Endothelial cell of hepatic sinusoid (primary cell): ENCODE results near the gene PLEKHD1.

ENCODE experiments used
- in situ Hi-C: cut with HindIII; loops from 2 replicates; pipeline ENCODE4 v1.10.0; 2017; ENCODE audit warnings: low sequenced_read_pairs

Gene PLEKHD1

DNA sequence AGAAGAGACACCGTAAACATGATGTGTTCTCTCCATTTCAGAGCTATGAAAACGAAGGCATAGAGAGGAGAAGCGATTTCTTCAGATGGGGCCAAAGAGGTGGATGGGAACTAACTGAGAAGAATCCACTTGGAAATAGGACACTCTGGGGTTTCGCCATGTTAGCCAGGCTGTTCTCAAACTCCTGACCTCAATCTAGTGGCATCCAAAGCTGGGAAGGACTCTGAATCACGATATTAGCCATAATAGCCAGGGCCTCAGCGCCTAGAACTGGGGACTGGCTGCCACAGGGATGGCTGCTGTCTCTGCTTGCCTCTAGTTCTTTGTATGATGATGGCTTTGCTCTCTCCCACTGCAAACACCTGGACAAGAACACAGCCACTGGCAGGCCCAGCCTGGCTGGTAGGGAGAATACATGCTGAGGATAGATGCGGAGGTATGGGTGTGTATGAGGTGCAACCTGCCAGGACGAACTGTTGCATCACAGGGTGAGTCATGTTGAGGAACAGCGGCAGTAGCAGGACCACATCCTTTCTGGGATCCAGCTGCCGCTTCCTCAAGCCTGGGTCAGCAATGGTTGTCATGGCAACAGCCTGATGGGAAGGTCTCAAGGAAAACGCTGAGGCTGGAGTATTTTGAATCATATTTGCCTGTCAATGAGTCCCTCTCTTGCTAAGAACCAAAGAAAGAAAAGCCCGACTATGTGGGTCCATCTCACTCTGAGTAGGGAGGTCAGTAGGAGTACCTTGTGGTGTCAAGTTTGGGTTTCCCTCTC lies 59.0 kb downstream of the PLEKHD1 start:
- in situ Hi-C loops: loop anchor here (5.0 kb wide), 1 partner anchor 39 kb away; no protein-coding TSS in a partner anchor

DNA sequence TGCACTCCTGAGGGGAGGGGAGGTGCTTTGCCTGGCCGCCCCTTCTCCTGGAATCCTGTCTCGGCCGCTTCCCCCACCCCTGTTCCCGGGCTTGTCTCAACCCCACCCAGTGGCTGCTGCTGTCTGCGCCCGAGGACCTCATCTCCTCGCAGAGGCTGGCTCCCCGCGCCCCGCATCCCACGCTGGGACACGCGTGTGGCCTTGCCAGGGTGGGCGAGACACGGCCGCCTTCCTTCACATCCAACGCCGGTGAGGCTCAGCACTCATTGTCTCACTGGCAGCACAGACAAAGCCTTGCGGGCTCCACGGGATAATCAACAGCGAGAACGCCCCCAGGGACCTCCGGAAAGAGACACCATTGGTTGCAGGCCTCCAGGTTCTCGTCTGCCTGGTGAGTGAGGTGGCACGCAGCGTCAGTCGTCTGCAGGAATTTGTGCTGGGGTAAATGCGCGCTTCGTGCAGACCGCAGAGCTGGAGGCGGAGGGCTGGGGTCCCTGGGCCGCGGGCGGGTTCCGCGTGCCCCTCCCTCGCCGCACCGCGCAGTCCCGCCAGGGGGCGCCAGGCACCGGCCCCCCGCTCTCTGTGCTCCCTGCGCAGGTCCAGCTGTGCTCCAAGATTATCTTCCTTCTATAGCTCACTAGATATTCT lies 63.3 kb downstream of the PLEKHD1 start:
- in situ Hi-C loops: no loop called here

DNA sequence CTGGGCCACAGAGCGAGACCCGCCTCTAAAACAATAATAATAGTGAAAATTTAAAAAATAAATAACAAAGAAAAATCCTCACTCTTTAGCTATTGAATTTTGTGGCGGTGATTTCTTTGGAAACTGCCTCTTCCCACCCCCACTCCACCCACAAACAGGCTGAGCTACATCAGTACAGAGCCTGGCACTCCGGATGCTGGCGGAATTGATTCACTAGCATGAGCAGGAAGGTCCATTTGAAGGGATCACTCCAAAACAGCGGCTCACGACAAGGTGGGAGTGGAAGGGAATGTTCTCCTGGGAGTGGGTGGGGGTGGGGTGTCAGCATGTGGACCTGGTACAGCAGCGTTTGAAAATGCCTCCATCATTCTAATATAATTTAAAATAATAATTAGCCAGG lies 64.0 kb downstream of the PLEKHD1 start:
- in situ Hi-C loops: no loop called here

DNA sequence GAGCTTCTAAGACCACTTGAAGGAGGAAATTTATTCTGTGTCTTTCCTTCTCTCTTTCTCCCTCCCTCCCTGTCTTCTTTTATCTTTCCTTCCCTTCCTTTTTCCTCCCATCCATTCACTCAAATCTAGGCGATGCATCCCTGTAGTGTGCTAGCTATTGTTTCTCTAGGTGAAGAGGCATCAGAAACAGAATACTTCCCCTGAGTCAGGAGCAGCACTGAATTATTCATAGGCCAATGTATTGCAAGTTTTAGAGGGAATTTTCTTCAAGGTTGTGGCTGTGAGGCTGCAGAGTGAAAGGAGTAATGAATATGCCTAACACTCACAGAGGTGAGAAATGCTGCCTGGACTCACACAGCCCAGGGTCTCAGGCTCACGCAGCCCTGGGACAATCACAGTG lies 67.0 kb downstream of the PLEKHD1 start:
- in situ Hi-C loops: no loop called here

DNA sequence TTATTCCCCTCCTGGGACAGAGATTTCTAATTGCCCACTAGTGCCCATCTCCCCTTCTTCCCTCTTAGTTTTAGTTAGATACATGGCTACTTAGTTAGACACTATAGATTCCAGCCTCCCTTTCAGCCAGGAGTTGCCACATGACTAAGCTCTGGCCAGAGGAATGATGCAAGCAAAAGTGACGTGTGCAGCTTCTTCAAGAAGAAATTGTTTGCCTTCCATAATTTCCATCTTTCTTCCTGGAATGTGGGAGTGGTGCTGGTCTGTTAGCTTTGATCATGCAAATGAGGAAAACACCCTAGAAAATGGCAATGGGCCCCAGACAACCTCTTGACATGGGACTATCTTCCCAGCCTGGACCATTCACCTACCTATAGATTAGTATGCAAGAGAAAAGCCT lies 68.7 kb downstream of the PLEKHD1 start:
- in situ Hi-C loops: no loop called here

DNA sequence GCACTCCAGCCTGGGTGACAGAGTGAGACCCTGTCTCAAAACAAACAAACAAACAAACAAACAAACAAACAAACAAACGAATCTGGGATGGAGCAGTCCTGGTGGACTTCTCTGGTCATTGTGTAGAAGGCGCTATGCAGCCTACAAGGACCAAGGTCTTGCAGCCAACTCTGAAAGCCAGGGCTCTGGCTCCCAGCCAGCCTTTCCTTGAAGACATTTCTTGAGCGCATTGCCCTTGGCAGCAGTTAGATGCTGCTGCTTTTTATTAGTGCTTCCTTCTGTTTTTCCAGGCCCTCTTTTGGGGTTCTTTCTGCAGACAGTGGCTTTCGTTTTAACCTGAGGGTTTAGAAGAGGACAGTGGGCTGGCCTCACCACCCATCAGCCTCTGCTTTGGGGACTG lies 70.0 kb downstream of the PLEKHD1 start:
- in situ Hi-C loops: no loop called here

DNA sequence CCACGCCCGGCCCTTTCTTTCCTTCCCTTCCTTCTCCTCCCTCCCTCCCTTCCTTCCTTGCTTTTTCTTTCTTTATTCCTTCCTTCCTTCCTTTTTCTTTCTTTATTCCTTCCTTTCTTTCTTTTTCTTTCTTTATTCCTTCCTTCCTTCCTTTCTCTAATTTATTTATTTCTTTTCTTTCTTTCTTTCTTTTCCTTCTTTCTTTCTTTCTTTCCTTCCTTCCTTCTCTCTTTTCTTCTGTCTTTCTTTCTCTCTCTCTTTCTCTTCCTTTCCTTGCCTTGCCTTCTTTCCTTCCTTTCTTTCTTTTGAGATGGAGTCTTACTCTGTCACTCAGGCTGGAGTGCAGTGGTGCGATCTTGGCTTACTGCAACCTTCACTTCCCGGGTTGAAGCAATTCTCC lies 74.2 kb downstream of the PLEKHD1 start:
- in situ Hi-C loops: no loop called here

DNA sequence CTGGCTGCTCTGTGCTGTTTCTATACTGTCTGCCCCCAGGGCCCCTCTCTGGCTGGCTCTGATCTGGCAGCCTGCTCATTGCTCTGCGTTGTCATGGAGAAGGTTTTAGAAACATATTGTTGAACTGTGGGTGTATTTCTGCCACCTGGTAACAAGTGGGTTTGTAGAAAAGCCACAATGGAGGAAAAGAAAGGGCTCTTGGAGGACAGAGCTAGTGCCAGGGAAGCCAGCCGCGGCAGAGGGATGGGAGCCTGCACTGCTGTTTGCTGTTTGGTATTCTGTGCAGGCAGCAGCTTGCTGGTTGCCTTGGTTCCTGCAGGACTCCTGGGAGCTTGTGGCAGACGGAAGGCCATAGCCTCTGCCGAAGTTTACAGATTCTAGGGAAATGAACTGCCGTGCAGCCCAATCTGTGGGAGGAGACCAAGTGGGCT lies 75.1 kb downstream of the PLEKHD1 start:
- in situ Hi-C loops: no loop called here

DNA sequence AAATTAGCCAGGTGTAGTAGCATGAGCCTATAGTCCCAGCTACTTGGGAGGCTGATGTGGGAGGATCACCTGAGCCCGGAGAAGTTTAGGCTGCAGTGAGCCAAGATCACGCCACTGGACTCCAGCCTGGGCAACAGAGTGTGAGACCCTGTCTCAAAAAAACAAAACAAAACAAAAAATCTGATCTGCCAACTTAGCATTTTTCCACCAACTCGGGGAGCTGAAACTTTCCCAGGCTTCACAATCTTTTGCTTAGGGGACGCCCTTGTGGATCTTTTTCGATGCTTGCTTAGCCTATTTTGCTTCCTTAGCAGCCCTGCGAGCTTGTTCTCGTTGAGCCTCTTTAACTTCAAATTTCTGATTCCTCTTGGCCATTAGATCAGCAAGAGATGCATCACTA lies 76.3 kb downstream of the PLEKHD1 start:
- in situ Hi-C loops: no loop called here

DNA sequence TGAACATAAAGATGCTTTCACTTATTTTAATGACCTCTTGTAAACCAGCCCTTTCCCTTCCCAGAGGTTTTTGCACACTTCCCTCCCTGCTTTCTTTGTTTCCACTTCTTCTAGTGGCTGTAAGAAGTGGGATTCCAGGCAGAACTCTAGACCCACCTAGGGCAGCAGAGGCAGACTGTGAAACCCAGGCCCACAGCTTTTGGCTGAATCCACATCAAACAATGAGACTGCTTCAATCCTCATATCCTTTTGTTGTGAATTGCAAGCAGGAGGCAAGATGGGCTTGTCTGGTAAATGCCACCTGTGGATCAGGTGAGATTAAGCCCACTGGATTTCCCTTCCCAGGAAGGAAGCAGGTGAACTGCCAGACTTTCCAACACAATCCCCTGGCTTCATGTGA lies 77.4 kb downstream of the PLEKHD1 start:
- in situ Hi-C loops: no loop called here

DNA sequence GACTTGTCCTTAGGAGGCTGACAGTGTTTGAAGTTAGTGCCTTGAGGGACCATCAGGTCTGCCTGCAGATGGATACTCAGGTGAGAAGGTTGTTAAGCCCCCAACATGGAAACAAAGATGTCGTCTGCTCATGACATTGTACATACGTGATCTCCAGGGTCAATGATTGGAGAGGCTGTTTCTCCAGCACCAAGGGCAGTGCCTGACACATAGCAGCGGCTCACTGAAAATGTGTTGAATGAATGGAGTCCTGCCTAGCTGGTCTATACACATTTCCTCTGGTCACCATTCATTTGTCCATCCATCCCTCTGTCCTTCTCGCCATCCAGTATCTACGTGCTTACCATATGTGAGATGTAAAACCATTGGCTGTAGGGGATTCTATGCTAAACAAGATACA lies 83.0 kb downstream of the PLEKHD1 start:
- in situ Hi-C loops: no loop called here

DNA sequence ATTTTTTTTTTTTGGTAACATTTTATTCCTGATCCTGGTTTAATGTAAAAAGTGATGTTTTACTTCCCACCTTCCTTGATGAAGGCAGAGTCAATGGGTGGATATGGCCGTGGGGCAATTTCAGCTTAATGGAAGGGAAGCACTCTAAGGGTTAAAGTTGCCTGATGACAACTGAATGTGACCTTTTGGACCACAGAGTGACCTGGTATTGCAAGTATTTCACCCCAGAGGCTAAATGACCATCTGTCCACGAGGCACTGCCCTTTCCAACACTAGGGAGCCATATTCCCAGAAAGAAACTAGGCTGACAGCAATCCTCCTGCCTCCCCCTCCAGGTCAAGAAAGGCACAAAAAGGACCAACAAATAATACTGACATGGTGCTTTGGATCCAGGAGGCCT lies 85.3 kb downstream of the PLEKHD1 start:
- in situ Hi-C loops: loop anchor here (5.0 kb wide), 1 partner anchor 77 kb away; no protein-coding TSS in a partner anchor

DNA sequence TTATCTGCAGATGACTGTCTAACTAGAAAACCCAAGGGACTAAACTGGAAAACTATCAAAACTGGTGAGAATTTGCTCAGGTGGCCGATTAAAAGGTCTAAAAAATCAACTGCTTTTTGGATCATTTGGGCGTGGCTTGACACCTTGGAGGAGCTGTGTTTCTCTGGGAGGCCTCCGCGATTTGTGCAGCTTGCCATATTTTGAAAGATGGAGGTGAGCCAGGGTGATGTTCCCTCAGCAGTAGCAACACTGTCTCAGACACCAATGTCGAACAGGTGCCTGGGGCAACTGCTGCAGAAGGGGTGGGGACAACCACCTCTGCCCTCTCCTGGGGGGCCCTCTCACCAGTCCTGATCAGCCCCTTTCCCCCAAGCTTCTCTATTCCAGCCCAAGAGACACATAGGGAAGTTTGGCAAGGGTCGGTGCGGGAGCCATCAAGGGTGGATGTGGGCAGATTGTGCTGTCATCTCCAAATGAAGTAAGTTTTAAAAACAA lies 86.4 kb downstream of the PLEKHD1 start:
- in situ Hi-C loops: loop anchor here (5.0 kb wide), 1 partner anchor 76 kb away; no protein-coding TSS in a partner anchor

DNA sequence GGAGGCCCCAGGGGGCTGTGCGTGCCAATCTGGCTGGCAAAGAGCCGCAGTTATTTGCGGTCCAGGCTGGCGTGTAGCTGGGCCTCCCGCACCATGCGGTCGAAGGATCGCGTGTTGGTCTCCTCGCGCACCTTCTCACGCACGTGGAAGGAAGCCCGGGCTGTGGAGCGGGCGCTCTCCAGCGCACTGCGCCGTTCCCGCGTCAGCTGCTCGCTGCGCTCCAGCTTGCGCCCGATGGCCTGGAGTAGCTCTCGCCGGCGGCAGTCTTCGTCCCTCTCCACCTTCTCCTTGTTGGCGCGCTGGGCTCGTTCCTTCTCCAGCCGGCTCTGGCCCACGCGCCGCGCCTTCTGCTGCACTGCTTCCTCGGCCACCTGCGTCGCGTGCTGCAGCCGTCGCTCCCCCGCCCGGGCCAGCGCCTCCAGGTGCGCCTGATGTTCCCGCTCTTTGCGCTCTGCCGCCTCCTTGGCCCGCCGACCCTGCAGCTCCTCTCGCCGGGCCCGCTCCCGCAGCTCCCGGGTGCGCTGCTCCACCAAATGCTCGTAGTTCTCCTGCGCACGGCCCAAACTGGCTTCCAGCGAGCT lies 87.0 kb downstream of the PLEKHD1 start:
- in situ Hi-C loops: loop anchor here (5.0 kb wide), 1 partner anchor 76 kb away; no protein-coding TSS in a partner anchor

DNA sequence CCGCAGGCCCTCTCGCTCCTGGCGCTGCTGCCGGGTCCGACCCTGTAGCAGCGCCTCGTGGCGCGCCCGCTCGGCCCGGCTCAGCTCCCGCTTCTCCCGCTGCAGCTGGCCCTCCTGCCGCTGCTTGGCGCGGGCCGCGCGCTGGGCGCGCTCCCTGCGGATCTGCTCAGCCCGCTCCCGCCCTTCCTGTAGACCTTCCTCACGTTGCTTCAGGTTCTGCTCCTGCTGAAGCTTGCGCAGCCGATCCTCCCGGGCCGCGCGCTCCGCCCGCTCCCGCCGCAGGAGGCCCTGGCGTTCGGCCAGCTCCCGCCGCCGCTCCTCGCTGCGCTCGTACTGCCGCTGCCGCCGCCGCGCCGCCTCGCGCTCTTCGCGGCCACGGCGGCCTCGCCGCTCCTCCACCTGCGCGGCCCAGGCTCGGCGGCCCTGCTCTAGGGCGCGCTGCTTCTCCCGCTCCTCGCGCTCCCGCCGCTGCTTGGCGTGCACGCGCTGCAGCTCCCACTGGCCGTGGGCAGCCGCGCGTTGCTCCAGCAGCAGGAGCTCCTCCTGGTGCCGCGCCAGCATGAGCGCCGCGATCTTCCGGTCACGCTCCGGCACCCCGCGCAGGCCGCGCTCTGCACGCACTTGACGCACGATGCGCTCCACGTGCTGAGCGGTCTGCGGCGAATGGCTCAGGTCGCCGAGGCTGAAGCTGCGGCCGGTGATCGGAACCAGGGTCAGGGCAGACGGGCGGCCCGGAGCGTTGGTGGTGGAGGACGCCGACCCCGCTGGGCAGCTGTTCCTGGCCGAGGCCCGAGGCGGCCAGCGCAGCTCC lies 87.7 kb downstream of the PLEKHD1 start:
- in situ Hi-C loops: loop anchor here (5.0 kb wide), 1 partner anchor 75 kb away; no protein-coding TSS in a partner anchor

DNA sequence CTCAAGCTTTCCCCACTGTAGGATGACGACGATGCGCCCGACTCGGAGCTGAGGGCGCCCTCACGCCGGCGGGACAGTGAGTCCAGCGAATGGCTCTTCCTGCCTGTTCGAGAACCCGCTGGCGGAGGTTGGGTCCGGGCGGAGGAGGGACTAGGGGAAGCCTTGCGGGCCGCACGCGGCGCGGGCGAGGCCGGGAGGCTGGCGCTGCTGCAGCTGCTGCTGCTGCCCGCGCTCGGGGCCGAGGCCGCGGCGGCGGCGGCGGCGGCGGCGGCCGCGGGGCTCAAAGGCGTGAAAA lies 88.3 kb downstream of the PLEKHD1 start:
- in situ Hi-C loops: loop anchor here (5.0 kb wide), 1 partner anchor 75 kb away; no protein-coding TSS in a partner anchor

DNA sequence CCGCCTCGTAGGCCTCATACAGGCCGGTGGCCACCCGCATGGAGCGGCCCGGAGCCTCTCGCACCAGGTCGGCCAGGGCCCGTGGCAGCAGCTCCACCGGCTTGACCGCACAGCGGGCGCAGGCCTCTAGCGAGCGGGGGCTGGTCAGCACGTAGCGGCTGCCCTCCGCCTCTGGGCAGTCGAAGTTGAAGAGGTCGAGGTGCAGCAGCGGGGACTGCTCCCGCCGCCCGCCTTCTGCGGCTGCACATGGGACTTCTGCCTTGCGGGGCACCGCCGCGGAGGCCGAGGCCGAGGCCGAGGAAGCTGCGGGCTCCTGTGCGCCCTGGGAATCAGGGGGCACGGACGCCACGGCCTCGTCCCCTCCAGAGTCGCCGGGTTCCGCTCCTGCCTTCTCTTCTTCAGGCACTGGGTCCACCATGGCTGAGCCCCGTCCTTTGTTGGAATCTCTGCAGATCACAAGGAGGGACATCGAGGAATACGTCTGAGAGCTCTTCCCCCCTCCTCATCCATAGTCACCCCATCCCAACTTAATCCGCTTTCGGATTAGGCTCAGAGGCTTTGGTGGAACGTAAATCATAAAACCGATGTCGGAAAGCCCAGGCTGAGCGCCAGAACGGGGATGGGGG lies 88.8 kb downstream of the PLEKHD1 start:
- in situ Hi-C loops: loop anchor here (5.0 kb wide), 1 partner anchor 74 kb away; no protein-coding TSS in a partner anchor

DNA sequence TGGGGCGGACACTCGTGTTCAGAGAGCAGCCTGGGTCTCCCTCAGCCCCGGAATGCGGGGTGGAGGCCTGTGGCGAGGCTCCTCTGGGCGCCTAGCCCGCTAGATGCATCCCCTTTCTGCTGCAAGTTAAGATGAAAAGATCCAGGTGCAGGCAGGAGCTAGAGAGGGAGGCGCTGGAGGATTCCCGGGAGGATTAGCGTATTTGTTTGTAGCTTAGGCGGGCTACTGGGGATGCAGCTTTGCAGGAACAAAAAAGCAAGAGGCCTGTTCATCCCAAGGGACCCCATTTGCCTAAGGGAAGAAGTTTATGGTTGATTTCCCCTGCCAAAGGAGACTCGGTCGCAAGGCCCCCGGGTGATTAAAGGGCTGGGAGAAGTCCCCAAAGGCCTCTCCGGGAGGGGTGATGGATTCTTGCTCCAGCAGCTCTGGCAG lies 89.3 kb downstream of the PLEKHD1 start:
- in situ Hi-C loops: loop anchor here (5.0 kb wide), 1 partner anchor 73 kb away; no protein-coding TSS in a partner anchor

DNA sequence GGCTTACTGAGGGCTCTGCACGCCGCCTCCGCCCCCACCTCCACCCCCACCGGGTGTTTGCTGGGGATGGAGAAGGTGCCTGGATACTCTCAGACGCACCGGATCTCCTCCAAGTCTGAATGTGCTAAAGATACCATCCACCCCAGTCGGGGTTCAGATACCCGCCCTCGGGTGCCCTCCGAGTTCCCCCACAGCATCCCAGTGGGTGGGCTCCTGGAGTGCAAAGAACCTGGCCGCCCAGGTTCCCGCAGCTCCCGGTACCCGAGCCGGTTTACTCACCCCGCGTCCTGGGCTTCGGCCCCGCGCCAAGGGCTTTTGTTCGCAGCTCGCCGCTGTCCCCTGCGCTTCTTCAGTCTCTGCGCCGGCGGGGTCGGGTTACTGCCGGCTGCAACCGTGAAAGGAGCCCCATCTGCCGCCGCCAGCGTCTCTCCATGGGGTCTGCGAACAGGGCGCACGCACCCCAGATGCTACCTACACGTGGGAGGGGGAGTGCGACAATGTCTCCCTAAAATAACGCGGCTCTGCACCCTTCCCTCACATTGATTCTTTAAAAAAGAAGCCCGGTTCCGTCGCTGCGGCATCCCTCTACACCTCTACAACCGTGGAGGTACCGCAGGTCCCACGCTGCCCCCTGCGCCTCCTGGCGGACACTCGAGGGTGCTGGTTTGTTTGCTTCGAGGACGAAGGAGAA lies 89.9 kb downstream of the PLEKHD1 start, which contains the start of gene CCDC177:
Gene CCDC177, minus strand, starts transcription at position 609 of the 691 bp plus-strand sequence. CDS start 1,249 bp downstream, outside the sequence.
- in situ Hi-C loops: loop anchor here (5.0 kb wide), 1 partner anchor 73 kb away; no protein-coding TSS in a partner anchor
